CD14-positive monocyte (primary cell): Measurements from ENCODE around the gene LLGL2. TPM values are rescaled to one million over a fixed set of nuclear protein-coding genes. Genes with fewer than 3 reads are reported as not detected.

Experiments used
- DNase-seq, 3 donors: peaks; one replicate each; pipeline ENCODE4 v3.0.0-alpha.2; 2011 to 2022
- H2AFZ ChIP-seq: 2 replicates; pipeline ENCODE4 v1.6.0; 2012; ENCODE audit warnings: mild to moderate bottlenecking, low read depth, low read length, inconsistent platforms; ENCODE audit not compliant: insufficient read depth, poor library complexity, severe bottlenecking
- H3K27ac ChIP-seq, 2 donors: 1 replicate in 1 of 2; 2 replicates in 1 of 2; pipeline ENCODE4 v1.5.1; 2012 to 2013; ENCODE audit warnings: low read length in 2 of 2, control low read depth in 1 of 2, inconsistent platforms in 1 of 2, low read depth in 1 of 2, mild to moderate bottlenecking in 1 of 2
- H3K27me3 ChIP-seq, 2 donors: one replicate each; pipeline versions ENCODE4 v1.6.0 to v1.6.1; 2011 to 2013; ENCODE audit warnings: low read length in 2 of 2; ENCODE audit not compliant: control insufficient read depth in 2 of 2, insufficient read depth in 2 of 2
- H3K36me3 ChIP-seq, 2 donors: replicated peaks in 1 of 2; 1 replicate in 1 of 2; 2 replicates in 1 of 2; pipeline versions ENCODE4 v1.5.1 to v1.6.1; 2012 to 2013; ENCODE audit warnings: low read length in 2 of 2, control low read depth in 1 of 2, inconsistent platforms in 1 of 2, mild to moderate bottlenecking in 1 of 2; ENCODE audit not compliant: insufficient read depth in 2 of 2, control insufficient read depth in 1 of 2
- H3K4me1 ChIP-seq, 2 donors: 1 replicate in 1 of 2; 2 replicates in 1 of 2; pipeline versions ENCODE4 v1.5.1 to v1.6.1; 2012 to 2013; ENCODE audit warnings: low read length in 2 of 2, control low read depth in 1 of 2, inconsistent platforms in 1 of 2, mild to moderate bottlenecking in 1 of 2, moderate library complexity in 1 of 2; ENCODE audit not compliant: insufficient read depth in 2 of 2, control insufficient read depth in 1 of 2
- H3K4me2 ChIP-seq: replicated peaks from 2 replicates; pipeline ENCODE3; 2012; ENCODE audit warnings: low read length, moderate library complexity, mild to moderate bottlenecking; ENCODE audit not compliant: poor library complexity, severe bottlenecking; ENCODE audit errors: extremely low read depth
- H3K4me3 ChIP-seq, 3 experiments: fragments of 200-600 bp in 1 of 3; sonication (generic) in 1 of 3; replicated peaks in 1 of 3; 1 replicate in 2 of 3; 2 replicates in 1 of 3; pipeline ENCODE4 v1.5.1; 2011 to 2013; ENCODE audit warnings: low read length in 3 of 3, mild to moderate bottlenecking in 3 of 3, control low read depth in 2 of 3, low read depth in 2 of 3, inconsistent platforms in 1 of 3, moderate library complexity in 1 of 3
- H3K79me2 ChIP-seq: 2 replicates; pipeline ENCODE4 v1.6.0; 2012; ENCODE audit warnings: mild to moderate bottlenecking, control low read depth, inconsistent platforms, low read length, moderate library complexity; ENCODE audit not compliant: insufficient read depth
- H3K9ac ChIP-seq: 2 replicates; pipeline ENCODE4 v1.6.0; 2017; ENCODE audit warnings: low read length, mild to moderate bottlenecking; ENCODE audit not compliant: insufficient read depth, poor library complexity, severe bottlenecking
- H3K9me3 ChIP-seq, 2 donors: replicated peaks in 1 of 2; 1 replicate in 1 of 2; 2 replicates in 1 of 2; pipeline versions ENCODE4 v1.5.1 to v1.6.1; 2012 to 2013; ENCODE audit warnings: low read length in 2 of 2, control low read depth in 1 of 2; ENCODE audit not compliant: control insufficient read depth in 1 of 2, insufficient read depth in 1 of 2
- H4K20me1 ChIP-seq: 2 replicates; pipeline ENCODE4 v1.6.0; 2012; ENCODE audit warnings: mild to moderate bottlenecking, low read length, control low read depth, moderate library complexity; ENCODE audit not compliant: insufficient read depth
- H3K27ac Mint-ChIP-seq, 7 donors: one replicate each; pipeline ENCODE4 v1.8.0; 2020; ENCODE audit warnings: mild to moderate bottlenecking in 7 of 7, mixed read lengths in 7 of 7, moderate library complexity in 6 of 7, inconsistent platforms in 2 of 7
- H3K27me3 Mint-ChIP-seq, 3 donors: one replicate each; pipeline ENCODE4 v1.8.0; 2021 to 2022; ENCODE audit warnings: low read depth in 3 of 3, mild to moderate bottlenecking in 3 of 3, mixed read lengths in 3 of 3, moderate library complexity in 3 of 3, inconsistent platforms in 1 of 3
- H3K36me3 Mint-ChIP-seq, 2 donors: one replicate each; pipeline ENCODE4 v1.8.0; 2020; ENCODE audit warnings: mixed read lengths in 2 of 2, inconsistent platforms in 1 of 2, mild to moderate bottlenecking in 1 of 2
- H3K4me1 Mint-ChIP-seq: one replicate; pipeline ENCODE4 v1.8.0; 2020; ENCODE audit warnings: mild to moderate bottlenecking, mixed read lengths
- H3K4me3 Mint-ChIP-seq, 2 donors: one replicate each; pipeline ENCODE4 v1.8.0; 2020; ENCODE audit warnings: mild to moderate bottlenecking in 2 of 2, mixed read lengths in 2 of 2, moderate library complexity in 1 of 2
- H3K9me3 Mint-ChIP-seq, 7 donors: one replicate each; pipeline ENCODE4 v1.8.0; 2020 to 2022; ENCODE audit warnings: mixed read lengths in 7 of 7, mild to moderate bottlenecking in 6 of 7, moderate library complexity in 6 of 7, inconsistent platforms in 2 of 7
- WGBS: methylation state at CpG from one replicate; pipeline ENCODE4 v1.1.5; 2013; ENCODE audit warnings: missing lambda C conversion rate; ENCODE audit not compliant: insufficient coverage; 5-methylcytosine and 5-hydroxymethylcytosine counted together
- intact Hi-C, 2 donors: fragments of 100-400 bp; cut with micrococcal nuclease; formaldehyde crosslinking; loops; one replicate each; pipeline versions ENCODE4 v1.15.0 to v1.15.1; 2023
- polyA plus RNA-seq, 3 donors: library from polyadenylated mRNA; depleted of rRNA in 1 of 3; unstranded in 2 of 3; stranded (reverse) in 1 of 3; fragments of 300-500 nt in 2 of 3; fragments of >200 nt in 1 of 3; fragmentation: Illumina TruSeq in 2 of 3; gene quantifications; 1 replicate in 2 of 3; 2 replicates in 1 of 3; pipeline ENCODE4 v1.2.3, GENCODE V29; 2012 to 2021
- TF ChIP-seq, protein P1 (sequence below): fragments of 200-600 bp; IDR thresholded peaks from one replicate; pipeline ENCODE4 v1.8.0; 2022; ENCODE audit warnings: antibody characterized with exemption, mild to moderate bottlenecking

The LLGL2 gene
- polyA plus RNA-seq, 3 donors, result 4.8 to 7.5 (median 5.5) TPM

DNA sequence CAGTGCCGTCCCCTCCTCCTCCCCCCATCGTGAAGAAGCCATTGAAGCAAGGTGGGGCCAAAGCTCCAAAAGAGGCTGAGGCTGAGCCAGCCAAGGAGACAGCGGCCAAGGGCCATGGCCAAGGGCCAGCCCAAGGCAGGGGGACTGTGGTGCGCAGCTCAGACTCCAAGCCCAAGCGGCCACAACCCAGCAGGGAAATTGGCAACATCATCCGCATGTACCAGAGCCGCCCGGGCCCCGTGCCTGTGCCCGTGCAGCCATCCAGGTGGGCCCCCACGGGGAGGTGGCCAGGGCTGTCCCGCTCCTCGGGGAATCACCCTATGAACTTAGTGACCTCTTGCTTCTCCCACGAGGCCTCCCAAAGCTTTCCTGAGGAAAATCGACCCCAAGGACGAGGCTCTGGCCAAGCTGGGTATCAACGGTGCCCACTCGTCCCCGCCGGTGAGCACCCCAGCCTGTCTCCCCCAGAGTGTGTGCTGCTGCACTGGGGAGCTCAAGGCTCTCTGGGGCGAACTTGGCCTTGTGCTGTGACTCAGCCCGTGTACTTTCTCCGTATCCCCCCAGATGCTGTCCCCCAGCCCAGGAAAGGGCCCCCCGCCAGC lies 91.1 kb downstream of the LLGL2 start:
- no peaks in the 10 kb centered on the region for H3K9me3 Mint-ChIP-seq

DNA sequence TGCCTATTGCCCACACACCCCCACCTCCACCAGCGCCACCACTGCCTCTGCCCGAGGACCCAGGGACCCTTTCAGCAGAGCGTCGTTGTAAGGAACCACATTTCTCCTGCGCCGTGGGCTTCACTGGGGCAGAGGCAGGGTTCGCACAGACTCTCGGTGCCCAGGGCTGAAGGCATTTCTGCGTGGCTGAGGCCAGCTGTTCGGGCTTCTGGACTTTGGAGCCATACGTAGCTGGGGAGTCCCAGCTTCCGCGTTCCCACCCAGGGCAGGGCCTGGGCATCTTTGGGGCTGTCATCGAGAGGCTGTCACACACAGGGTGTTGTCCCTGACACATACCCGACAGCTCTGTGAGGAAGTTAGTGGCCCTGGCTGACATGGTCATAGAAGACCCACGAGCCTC lies 91.7 kb downstream of the LLGL2 start:
- Mint-ChIP-seq H3K36me3 (peaks cover 57 to 91% of the 10 kb centered on the region in 2 donors), H3K9me3 (no peaks in the 10 kb centered on the region), H3K4me1 (no peaks in the 10 kb centered on the region), H3K27ac (no peak overlapping the region), H3K27me3 (peaks cover 0 to 2% (median 0%) of the 10 kb centered on the region in 3 donors), H3K4me3 (no peak overlapping the region)
- Histone ChIP-seq H4K20me1 (no peaks in the 10 kb centered on the region), H2AFZ (no peak overlapping the region), H3K4me3 (no peak overlapping the region), H3K27me3 (no peaks in the 10 kb centered on the region), H3K27ac (no peak overlapping the region), H3K9ac (no peak overlapping the region), H3K4me1 (no peaks in the 10 kb centered on the region), H3K79me2 (no peaks in the 10 kb centered on the region), H3K9me3 (no peaks in the 10 kb centered on the region), H3K36me3 (peaks cover 96 to 100% of the 10 kb centered on the region in 2 donors), H3K4me2 (no peak overlapping the region)
- intact Hi-C loops, result no loop called here
- TF ChIP-seq, protein P1, sequence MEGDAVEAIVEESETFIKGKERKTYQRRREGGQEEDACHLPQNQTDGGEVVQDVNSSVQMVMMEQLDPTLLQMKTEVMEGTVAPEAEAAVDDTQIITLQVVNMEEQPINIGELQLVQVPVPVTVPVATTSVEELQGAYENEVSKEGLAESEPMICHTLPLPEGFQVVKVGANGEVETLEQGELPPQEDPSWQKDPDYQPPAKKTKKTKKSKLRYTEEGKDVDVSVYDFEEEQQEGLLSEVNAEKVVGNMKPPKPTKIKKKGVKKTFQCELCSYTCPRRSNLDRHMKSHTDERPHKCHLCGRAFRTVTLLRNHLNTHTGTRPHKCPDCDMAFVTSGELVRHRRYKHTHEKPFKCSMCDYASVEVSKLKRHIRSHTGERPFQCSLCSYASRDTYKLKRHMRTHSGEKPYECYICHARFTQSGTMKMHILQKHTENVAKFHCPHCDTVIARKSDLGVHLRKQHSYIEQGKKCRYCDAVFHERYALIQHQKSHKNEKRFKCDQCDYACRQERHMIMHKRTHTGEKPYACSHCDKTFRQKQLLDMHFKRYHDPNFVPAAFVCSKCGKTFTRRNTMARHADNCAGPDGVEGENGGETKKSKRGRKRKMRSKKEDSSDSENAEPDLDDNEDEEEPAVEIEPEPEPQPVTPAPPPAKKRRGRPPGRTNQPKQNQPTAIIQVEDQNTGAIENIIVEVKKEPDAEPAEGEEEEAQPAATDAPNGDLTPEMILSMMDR, result no peak
- 99% methylated on average over 15 of the region's 16 CpGs for WGBS
- DNase-seq, result no peak

More for the DNA sequence above, 91.1 kb downstream of the LLGL2 start:
- H3K4me3 Mint-ChIP-seq, result no peak overlapping the region
- no peaks in the 10 kb centered on the region for H3K4me1 ChIP-seq
- no peaks in the 10 kb centered on the region for H3K79me2 ChIP-seq
- no peaks in the 10 kb centered on the region for H3K27me3 ChIP-seq
- intact Hi-C loops, result no loop called here
- H3K36me3 Mint-ChIP-seq, result peaks cover 58 to 91% of the 10 kb centered on the region in 2 donors
- WGBS, result 91% methylated on average over 23 of the region's 24 CpGs
- H3K36me3 ChIP-seq, result peaks cover 96 to 100% of the 10 kb centered on the region in 2 donors
- H3K9me3 ChIP-seq, result no peaks in the 10 kb centered on the region
- no peak for DNase-seq
- no peak overlapping the region for H3K4me2 ChIP-seq
- H2AFZ ChIP-seq, result no peak overlapping the region
- TF ChIP-seq, protein P1, result no peak
- no peaks in the 10 kb centered on the region for H4K20me1 ChIP-seq
- no peak overlapping the region for H3K4me3 ChIP-seq
- H3K27ac Mint-ChIP-seq, result peak overlapping the region in 1 of 7 donors; percentile 10
- H3K27ac ChIP-seq, result no peak overlapping the region
- peaks cover 0 to 2% (median 0%) of the 10 kb centered on the region in 3 donors for H3K27me3 Mint-ChIP-seq
- no peaks in the 10 kb centered on the region for H3K4me1 Mint-ChIP-seq
- H3K9ac ChIP-seq, result no peak overlapping the region
